Activated CD4-positive, alpha-beta T cell treated with anti-CD3 and anti-CD28 coated beads, Interleukin-2, amount 10 ng/mL, durations not matched to agents 7 days and 5 days (primary cell): ENCODE data around the gene IL21. TPM values are rescaled to one million over a fixed set of nuclear protein-coding genes. Genes with fewer than 3 reads are reported as not detected.

Source experiments
- total RNA-seq, 2 experiments: library from RNA; stranded (reverse); gene quantifications; one replicate each; pipeline ENCODE4 v1.2.3, GENCODE V29; 2021

The IL21 gene
- total RNA-seq, 2 experiments from 2014 or later = 0.69 to 1.0 TPM

Other genes starting within 250 kb of the IL21 start
- not detected for gene ADAD1, start 242.1 kb downstream of the IL21 start, total RNA-seq
- gene IL2, start 164.3 kb downstream of the IL21 start, total RNA-seq = 1 to 10 TPM in 1 of 2 experiments, under 1 TPM in 1; 0.84 to 1.6 TPM
- gene BBS12, start 111.6 kb upstream of the IL21 start, total RNA-seq = 1 to 10 TPM; 1.7 to 2.1 TPM
- under 1 TPM in 1 of 2 experiments, not detected in 1; 0.02 TPM for gene FGF2, start 205.8 kb upstream of the IL21 start, total RNA-seq